Measurements from ENCODE around the gene HELQ.
A peak's percentile ranks its signal among the peaks of the same experiment; 100 is the strongest.

The HELQ gene

GRCh38 chr4:83454686-83455085, 937 bp downstream of the HELQ start:
- Histone ChIP-seq H3K27ac (no peak overlapping the region), H3K9ac (ENCODE audit: insufficient read length) (peak overlapping the region; percentile 94), H3K4me3 (peak overlapping the region; percentile 100), H3K9me3 (ENCODE audit: low read depth, low read length) (no peaks in the 10 kb centered on the region), H3K36me3 (ENCODE audit: insufficient read depth, low read length) (peaks cover 43% of the 10 kb centered on the region)
- no peak for DNase-seq (ENCODE audit: low read depth, low spot score)
- TF ChIP-seq POLR2AphosphoS5 (IDR thresholded peaks at IDR 0.05; ENCODE audit: borderline replicate concordance, low read depth, low read length), result no peak
- no peak for TF ChIP-seq EZH2 (IDR thresholded peaks at IDR 0.05)

GRCh38 chr4:83449009-83449408, 6.6 kb downstream of the HELQ start:
- H3K9ac ChIP-seq (ENCODE audit: insufficient read length), result no peak overlapping the region
- peaks cover 22% of the 10 kb centered on the region for H3K36me3 ChIP-seq (ENCODE audit: insufficient read depth, low read length)
- no peak overlapping the region for H3K4me3 ChIP-seq
- DNase-seq (ENCODE audit: low read depth, low spot score), result no peak
- H3K9me3 ChIP-seq (ENCODE audit: low read depth, low read length), result no peaks in the 10 kb centered on the region
- no peak overlapping the region for H3K27ac ChIP-seq
- TF ChIP-seq POLR2AphosphoS5 (IDR thresholded peaks at IDR 0.05; ENCODE audit: borderline replicate concordance, low read depth, low read length) (no peak), FOXP2 (optimal IDR thresholded peaks at IDR 0.05; ENCODE audit: control extremely low read depth, extremely low read length, insufficient read depth) (no peak), EZH2 (IDR thresholded peaks at IDR 0.05) (no peak)

GRCh38 chr4:83440899-83441298, 14.7 kb downstream of the HELQ start:
- TF ChIP-seq EZH2 (IDR thresholded peaks at IDR 0.05), result no peak
- TF ChIP-seq FOXP2 (optimal IDR thresholded peaks at IDR 0.05; ENCODE audit: control extremely low read depth, extremely low read length, insufficient read depth), result no peak
- TF ChIP-seq POLR2AphosphoS5 (IDR thresholded peaks at IDR 0.05; ENCODE audit: borderline replicate concordance, low read depth, low read length), result no peak
- peaks cover 18% of the 10 kb centered on the region for H3K36me3 ChIP-seq (ENCODE audit: insufficient read depth, low read length)
- no peaks in the 10 kb centered on the region for H3K9me3 ChIP-seq (ENCODE audit: low read depth, low read length)
- H3K4me3 ChIP-seq, result no peak overlapping the region
- no peak overlapping the region for H3K27ac ChIP-seq
- no peak overlapping the region for H3K9ac ChIP-seq (ENCODE audit: insufficient read length)
- DNase-seq (ENCODE audit: low read depth, low spot score), result no peak

- no peak for DNase-seq (ENCODE audit: low read depth, low spot score)
- Histone ChIP-seq H3K36me3 (ENCODE audit: insufficient read depth, low read length) (peaks cover 18% of the 10 kb centered on the region), H3K27ac (no peak overlapping the region), H3K4me3 (no peak overlapping the region), H3K9me3 (ENCODE audit: low read depth, low read length) (no peaks in the 10 kb centered on the region), H3K9ac (ENCODE audit: insufficient read length) (no peak overlapping the region)
- TF ChIP-seq EZH2 (IDR thresholded peaks at IDR 0.05) (no peak), POLR2AphosphoS5 (IDR thresholded peaks at IDR 0.05; ENCODE audit: borderline replicate concordance, low read depth, low read length) (no peak), FOXP2 (optimal IDR thresholded peaks at IDR 0.05; ENCODE audit: control extremely low read depth, extremely low read length, insufficient read depth) (no peak)
These were observed 15.3 kb downstream of the HELQ start for GRCh38 chr4:83440148-83440814.

GRCh38 chr4:83438719-83439118, 16.9 kb downstream of the HELQ start:
- Histone ChIP-seq H3K9ac (ENCODE audit: insufficient read length) (no peak overlapping the region), H3K4me3 (no peak overlapping the region), H3K27ac (no peak overlapping the region), H3K9me3 (ENCODE audit: low read depth, low read length) (no peaks in the 10 kb centered on the region), H3K36me3 (ENCODE audit: insufficient read depth, low read length) (peaks cover 13% of the 10 kb centered on the region; the same call in 1 of the 2 replicates)
- TF ChIP-seq FOXP2 (optimal IDR thresholded peaks at IDR 0.05; ENCODE audit: control extremely low read depth, extremely low read length, insufficient read depth) (no peak), EZH2 (IDR thresholded peaks at IDR 0.05) (no peak), POLR2AphosphoS5 (IDR thresholded peaks at IDR 0.05; ENCODE audit: borderline replicate concordance, low read depth, low read length) (no peak)
- DNase-seq (ENCODE audit: low read depth, low spot score), result no peak

GRCh38 chr4:83436680-83437079, 18.9 kb downstream of the HELQ start:
- Histone ChIP-seq H3K9ac (ENCODE audit: insufficient read length) (no peak overlapping the region), H3K27ac (no peak overlapping the region), H3K9me3 (ENCODE audit: low read depth, low read length) (no peaks in the 10 kb centered on the region), H3K36me3 (ENCODE audit: insufficient read depth, low read length) (peaks cover 6% of the 10 kb centered on the region; the same call in 1 of the 2 replicates), H3K4me3 (no peak overlapping the region)
- no peak for DNase-seq (ENCODE audit: low read depth, low spot score)
- TF ChIP-seq FOXP2 (optimal IDR thresholded peaks at IDR 0.05; ENCODE audit: control extremely low read depth, extremely low read length, insufficient read depth) (no peak), EZH2 (IDR thresholded peaks at IDR 0.05) (no peak), POLR2AphosphoS5 (IDR thresholded peaks at IDR 0.05; ENCODE audit: borderline replicate concordance, low read depth, low read length) (no peak)

- no peak overlapping the region for H3K27ac ChIP-seq
These were observed 24.4 kb downstream of the HELQ start for GRCh38 chr4:83431200-83431599.

GRCh38 chr4:83418211-83418610, 37.4 kb downstream of the HELQ start:
- DNase-seq (ENCODE audit: low read depth, low spot score), result no peak

More at GRCh38 chr4:83431200-83431599, 24.4 kb downstream of the HELQ start:
- no peak for TF ChIP-seq POLR2AphosphoS5 (IDR thresholded peaks at IDR 0.05; ENCODE audit: borderline replicate concordance, low read depth, low read length)
- TF ChIP-seq FOXP2 (optimal IDR thresholded peaks at IDR 0.05; ENCODE audit: control extremely low read depth, extremely low read length, insufficient read depth), result no peak
- no peak for TF ChIP-seq EZH2 (IDR thresholded peaks at IDR 0.05)
- Histone ChIP-seq H3K4me3 (no peak overlapping the region), H3K36me3 (ENCODE audit: insufficient read depth, low read length) (peaks cover 7% of the 10 kb centered on the region; the same call in 1 of the 2 replicates), H3K9ac (ENCODE audit: insufficient read length) (no peak overlapping the region), H3K9me3 (ENCODE audit: low read depth, low read length) (no peaks in the 10 kb centered on the region)
- no peak for DNase-seq (ENCODE audit: low read depth, low spot score)

More at GRCh38 chr4:83418211-83418610, 37.4 kb downstream of the HELQ start:
- Histone ChIP-seq H3K9me3 (ENCODE audit: low read depth, low read length) (no peaks in the 10 kb centered on the region), H3K4me3 (no peak overlapping the region), H3K36me3 (ENCODE audit: insufficient read depth, low read length) (peaks cover 12% of the 10 kb centered on the region; the same call in 1 of the 2 replicates), H3K9ac (ENCODE audit: insufficient read length) (no peak overlapping the region), H3K27ac (no peak overlapping the region)
- TF ChIP-seq EZH2 (IDR thresholded peaks at IDR 0.05), result no peak
- no peak for TF ChIP-seq FOXP2 (optimal IDR thresholded peaks at IDR 0.05; ENCODE audit: control extremely low read depth, extremely low read length, insufficient read depth)
- no peak for TF ChIP-seq POLR2AphosphoS5 (IDR thresholded peaks at IDR 0.05; ENCODE audit: borderline replicate concordance, low read depth, low read length)

All from SK-N-MC (cell line).